Measurements from ENCODE around the gene BUD31. TPM values are rescaled to one million over a fixed set of nuclear protein-coding genes. Genes with fewer than 3 reads are reported as not detected.

Gene BUD31
- total RNA-seq, 1 donor from 2014 or later = 44.4 TPM

DNA sequence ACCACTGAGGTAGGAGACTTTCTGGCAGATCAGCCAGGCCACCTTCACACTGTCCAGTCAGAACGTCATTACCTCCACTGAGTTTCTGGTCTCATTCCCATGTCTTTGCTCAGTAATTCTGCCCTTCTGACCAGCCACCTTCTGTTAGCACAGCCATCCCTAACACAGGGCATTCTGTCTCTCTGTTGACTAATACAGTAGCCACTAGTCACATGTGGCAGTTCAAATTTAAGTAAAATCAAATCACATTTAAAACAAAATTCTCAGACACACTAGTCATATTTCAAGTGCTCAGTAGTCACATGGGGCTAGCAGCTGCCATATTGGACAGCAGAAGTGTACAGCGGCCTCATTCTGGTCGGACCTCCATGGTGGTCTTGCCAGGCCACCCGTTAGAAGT lies 37.3 kb downstream of the BUD31 start:
- H3K36me3 ChIP-seq (ENCODE audit: control insufficient read depth in 3 of 3, insufficient read depth in 3 of 3, low read length in 3 of 3) = peaks cover 48 to 62% (median 52%) of the 10 kb centered on the region in 3 donors
- H3K9ac ChIP-seq (ENCODE audit: low read depth in 1 of 3, low read length in 3 of 3) = no peak overlapping the region
- no peak overlapping the region for H3K27ac ChIP-seq (ENCODE audit: low read depth, low read length)
- no peaks in the 10 kb centered on the region for H3K9me3 ChIP-seq (ENCODE audit: control insufficient read depth in 3 of 3, low read length in 3 of 3)
- peaks cover 7 to 11% (median 9%) of the 10 kb centered on the region in 3 donors for H3K4me1 ChIP-seq (ENCODE audit: control insufficient read depth in 3 of 3, insufficient read depth in 3 of 3, low read length in 3 of 3)
- H3K27me3 ChIP-seq (ENCODE audit: control insufficient read depth in 3 of 3, insufficient read depth in 3 of 3, low read length in 3 of 3) = no peaks in the 10 kb centered on the region
- H3K4me3 ChIP-seq (ENCODE audit: low read length in 3 of 3) = no peak overlapping the region

DNA sequence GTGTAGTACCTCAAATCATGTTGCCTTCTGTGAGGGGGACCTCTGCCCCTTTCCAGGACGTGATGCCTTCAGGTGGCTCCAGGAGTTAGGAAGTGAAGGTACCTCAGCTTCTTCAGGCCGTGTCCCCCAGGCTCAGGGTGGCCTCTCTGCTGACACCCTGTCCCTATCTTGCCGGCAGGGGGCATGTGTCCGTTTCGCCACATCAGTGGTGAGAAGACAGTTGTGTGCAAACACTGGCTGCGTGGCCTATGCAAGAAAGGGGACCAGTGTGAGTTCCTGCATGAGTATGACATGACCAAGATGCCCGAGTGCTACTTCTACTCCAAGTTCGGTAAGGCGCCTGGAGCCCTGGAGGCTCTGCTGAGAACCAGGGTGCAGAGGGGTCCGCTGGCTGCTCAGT lies 39.2 kb downstream of the BUD31 start:
- peaks cover 59 to 73% (median 64%) of the 10 kb centered on the region in 3 donors for H3K36me3 ChIP-seq (ENCODE audit: control insufficient read depth in 3 of 3, insufficient read depth in 3 of 3, low read length in 3 of 3)
- H3K27ac ChIP-seq (ENCODE audit: low read depth, low read length) = no peak overlapping the region
- H3K9me3 ChIP-seq (ENCODE audit: control insufficient read depth in 3 of 3, low read length in 3 of 3) = no peaks in the 10 kb centered on the region
- H3K9ac ChIP-seq (ENCODE audit: low read depth in 1 of 3, low read length in 3 of 3) = no peak overlapping the region
- no peaks in the 10 kb centered on the region for H3K4me1 ChIP-seq (ENCODE audit: control insufficient read depth in 3 of 3, insufficient read depth in 3 of 3, low read length in 3 of 3)
- no peak overlapping the region for H3K4me3 ChIP-seq (ENCODE audit: low read length in 3 of 3)
- H3K27me3 ChIP-seq (ENCODE audit: control insufficient read depth in 3 of 3, insufficient read depth in 3 of 3, low read length in 3 of 3) = no peaks in the 10 kb centered on the region

DNA sequence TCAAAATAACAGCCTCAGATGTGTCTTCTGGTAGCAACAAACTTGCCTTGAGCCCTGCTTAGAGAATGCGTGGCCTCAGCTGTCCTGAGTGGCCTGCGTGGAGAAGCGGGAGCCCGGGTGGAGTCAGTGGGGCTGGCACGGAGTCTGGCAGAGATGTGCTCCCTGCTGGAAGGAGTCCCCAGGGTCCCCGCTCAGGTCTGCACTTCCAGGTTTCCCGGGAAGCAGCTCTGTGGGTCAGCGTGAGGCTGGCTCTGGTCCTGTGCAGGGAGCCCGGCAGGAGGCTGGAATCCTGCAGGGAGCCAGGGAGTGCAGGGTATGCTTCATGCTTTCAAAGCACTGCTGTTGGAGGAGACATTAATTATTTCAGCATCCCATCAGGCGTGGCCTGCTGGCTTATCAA lies 40.1 kb downstream of the BUD31 start:
- Histone ChIP-seq H3K36me3 (ENCODE audit: control insufficient read depth in 3 of 3, insufficient read depth in 3 of 3, low read length in 3 of 3) (peaks cover 67 to 73% (median 71%) of the 10 kb centered on the region in 3 donors), H3K9me3 (ENCODE audit: control insufficient read depth in 3 of 3, low read length in 3 of 3) (no peaks in the 10 kb centered on the region), H3K4me1 (ENCODE audit: control insufficient read depth in 3 of 3, insufficient read depth in 3 of 3, low read length in 3 of 3) (no peaks in the 10 kb centered on the region), H3K27ac (ENCODE audit: low read depth, low read length) (no peak overlapping the region), H3K4me3 (ENCODE audit: low read length in 3 of 3) (no peak overlapping the region), H3K9ac (ENCODE audit: low read depth in 1 of 3, low read length in 3 of 3) (no peak overlapping the region), H3K27me3 (ENCODE audit: control insufficient read depth in 3 of 3, insufficient read depth in 3 of 3, low read length in 3 of 3) (no peaks in the 10 kb centered on the region)

DNA sequence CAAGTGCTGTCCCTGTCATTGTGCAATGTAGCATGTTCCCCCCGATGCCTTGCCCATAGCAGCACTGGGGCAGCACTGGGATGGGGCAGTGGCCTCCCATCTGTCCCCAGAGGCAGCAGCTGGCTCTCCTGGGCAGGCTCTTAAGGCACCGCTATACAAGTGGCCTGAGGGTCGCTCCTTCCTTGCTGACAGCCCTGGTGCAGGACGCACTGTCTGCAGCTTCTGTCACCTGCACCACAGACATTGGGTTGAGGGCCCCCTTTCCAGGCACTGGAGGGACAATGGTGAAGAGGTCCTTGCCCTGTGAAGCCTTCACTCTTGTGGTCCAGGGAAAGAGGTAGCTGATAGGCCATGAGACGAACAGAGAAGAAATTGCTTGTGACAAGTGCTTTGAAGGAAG lies 40.6 kb downstream of the BUD31 start:
- Histone ChIP-seq H3K9me3 (ENCODE audit: control insufficient read depth in 3 of 3, low read length in 3 of 3) (no peaks in the 10 kb centered on the region), H3K36me3 (ENCODE audit: control insufficient read depth in 3 of 3, insufficient read depth in 3 of 3, low read length in 3 of 3) (peaks cover 72 to 75% (median 73%) of the 10 kb centered on the region in 3 donors), H3K9ac (ENCODE audit: low read depth in 1 of 3, low read length in 3 of 3) (no peak overlapping the region)

DNA sequence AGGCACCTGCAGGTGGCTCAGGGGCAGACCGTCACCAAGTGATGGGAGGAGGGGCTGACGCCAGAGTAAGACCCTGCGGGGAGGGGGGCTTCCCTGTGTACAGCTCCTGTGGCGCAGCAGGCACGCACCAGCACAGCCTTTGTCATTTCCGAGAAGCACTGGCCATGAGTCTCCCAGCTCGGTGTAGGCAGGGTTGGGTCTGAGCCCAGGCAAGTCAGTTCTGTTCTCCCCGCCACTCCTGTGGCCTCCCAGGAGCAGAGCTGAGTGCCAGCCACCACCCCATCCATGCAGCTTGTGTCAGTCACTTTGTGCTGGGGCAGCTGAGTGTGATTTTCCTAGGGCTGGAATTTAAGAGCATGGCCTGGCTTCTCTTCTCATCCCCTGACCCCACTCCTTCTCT lies 43.2 kb downstream of the BUD31 start:
- Histone ChIP-seq H3K4me3 (ENCODE audit: low read length in 3 of 3) (no peak overlapping the region), H3K4me1 (ENCODE audit: control insufficient read depth in 3 of 3, insufficient read depth in 3 of 3, low read length in 3 of 3) (no peaks in the 10 kb centered on the region), H3K9ac (ENCODE audit: low read depth in 1 of 3, low read length in 3 of 3) (no peak overlapping the region), H3K9me3 (ENCODE audit: control insufficient read depth in 3 of 3, low read length in 3 of 3) (no peaks in the 10 kb centered on the region), H3K36me3 (ENCODE audit: control insufficient read depth in 3 of 3, insufficient read depth in 3 of 3, low read length in 3 of 3) (peaks cover 73 to 85% (median 82%) of the 10 kb centered on the region in 3 donors), H3K27me3 (ENCODE audit: control insufficient read depth in 3 of 3, insufficient read depth in 3 of 3, low read length in 3 of 3) (no peaks in the 10 kb centered on the region), H3K27ac (ENCODE audit: low read depth, low read length) (no peak overlapping the region)

More for the DNA sequence above, 40.6 kb downstream of the BUD31 start:
- H3K4me1 ChIP-seq (ENCODE audit: control insufficient read depth in 3 of 3, insufficient read depth in 3 of 3, low read length in 3 of 3) = no peaks in the 10 kb centered on the region
- no peak overlapping the region for H3K27ac ChIP-seq (ENCODE audit: low read depth, low read length)
- H3K27me3 ChIP-seq (ENCODE audit: control insufficient read depth in 3 of 3, insufficient read depth in 3 of 3, low read length in 3 of 3) = no peaks in the 10 kb centered on the region
- no peak overlapping the region for H3K4me3 ChIP-seq (ENCODE audit: low read length in 3 of 3)

DNA sequence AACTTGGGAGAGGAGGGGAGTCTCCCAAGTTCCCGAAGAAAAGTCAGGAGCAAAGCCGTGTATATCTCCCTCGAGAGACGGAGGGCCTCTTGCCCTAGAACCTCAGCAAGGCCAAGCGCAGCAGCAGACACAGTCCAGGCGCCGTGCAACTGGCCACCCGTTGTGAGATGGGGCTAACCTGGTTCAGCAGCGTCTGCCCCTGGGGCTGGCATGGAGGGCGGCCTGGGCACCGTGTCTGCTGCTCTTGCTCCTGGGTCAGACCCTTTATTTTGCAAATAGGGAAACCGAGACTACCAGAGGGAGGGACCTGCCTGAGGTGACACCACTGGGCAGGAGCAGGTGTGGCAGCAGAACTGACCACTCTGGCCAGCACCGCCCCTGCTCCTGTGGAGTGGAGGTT lies 43.8 kb downstream of the BUD31 start:
- no peaks in the 10 kb centered on the region for H3K4me1 ChIP-seq (ENCODE audit: control insufficient read depth in 3 of 3, insufficient read depth in 3 of 3, low read length in 3 of 3)

DNA sequence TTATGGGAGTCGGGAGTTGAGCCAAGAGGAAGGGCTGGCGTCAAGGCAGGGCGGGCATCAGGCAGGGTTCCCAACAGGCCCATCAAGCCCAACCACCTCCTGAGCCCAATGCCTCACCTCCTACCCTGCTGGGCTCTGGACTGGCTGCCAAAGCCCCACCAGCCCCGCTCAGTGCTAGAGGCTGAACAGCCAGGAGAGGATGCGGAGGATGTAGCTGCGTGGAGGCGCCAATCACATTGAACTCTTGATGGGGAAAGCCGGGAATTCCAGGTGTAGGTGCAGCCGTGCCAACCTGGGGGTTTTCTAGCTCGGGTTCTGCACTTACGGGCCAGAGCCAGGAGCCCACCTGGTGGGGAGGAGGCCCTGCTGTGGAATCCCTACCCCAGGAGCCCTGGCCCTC lies 44.3 kb downstream of the BUD31 start:
- Histone ChIP-seq H3K27me3 (ENCODE audit: control insufficient read depth in 3 of 3, insufficient read depth in 3 of 3, low read length in 3 of 3) (no peaks in the 10 kb centered on the region), H3K4me3 (ENCODE audit: low read length in 3 of 3) (no peak overlapping the region), H3K9ac (ENCODE audit: low read depth in 1 of 3, low read length in 3 of 3) (no peak overlapping the region), H3K4me1 (ENCODE audit: control insufficient read depth in 3 of 3, insufficient read depth in 3 of 3, low read length in 3 of 3) (no peaks in the 10 kb centered on the region), H3K9me3 (ENCODE audit: control insufficient read depth in 3 of 3, low read length in 3 of 3) (no peaks in the 10 kb centered on the region), H3K36me3 (ENCODE audit: control insufficient read depth in 3 of 3, insufficient read depth in 3 of 3, low read length in 3 of 3) (peaks cover 80 to 91% (median 90%) of the 10 kb centered on the region in 3 donors), H3K27ac (ENCODE audit: low read depth, low read length) (no peak overlapping the region)

More for the DNA sequence above, 43.8 kb downstream of the BUD31 start:
- Histone ChIP-seq H3K9ac (ENCODE audit: low read depth in 1 of 3, low read length in 3 of 3) (no peak overlapping the region), H3K27me3 (ENCODE audit: control insufficient read depth in 3 of 3, insufficient read depth in 3 of 3, low read length in 3 of 3) (no peaks in the 10 kb centered on the region), H3K4me3 (ENCODE audit: low read length in 3 of 3) (no peak overlapping the region), H3K9me3 (ENCODE audit: control insufficient read depth in 3 of 3, low read length in 3 of 3) (no peaks in the 10 kb centered on the region), H3K27ac (ENCODE audit: low read depth, low read length) (no peak overlapping the region), H3K36me3 (ENCODE audit: control insufficient read depth in 3 of 3, insufficient read depth in 3 of 3, low read length in 3 of 3) (peaks cover 79 to 91% (median 88%) of the 10 kb centered on the region in 3 donors)

DNA sequence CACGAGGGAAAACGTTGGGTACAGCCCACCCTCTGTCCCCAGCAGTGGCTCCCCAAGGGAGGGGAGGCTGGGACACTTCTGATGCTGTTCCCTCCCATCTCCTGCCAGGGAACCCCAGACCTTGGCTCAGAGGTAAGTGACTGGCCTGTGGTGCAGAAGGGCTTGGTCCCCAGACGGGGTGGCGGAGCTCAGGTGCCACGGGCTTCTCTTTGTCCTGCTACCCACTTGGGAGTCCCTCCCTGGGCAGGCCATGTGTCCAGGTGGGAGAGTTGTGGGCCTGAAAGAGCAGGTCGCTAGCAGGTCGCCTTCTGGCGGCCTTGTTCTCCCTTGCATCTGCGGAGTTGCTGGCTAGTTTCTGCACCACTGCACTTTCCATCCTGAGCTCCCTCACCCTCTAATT lies 47.1 kb downstream of the BUD31 start:
- H3K4me3 ChIP-seq (ENCODE audit: low read length in 3 of 3) = no peak overlapping the region
- no peak overlapping the region for H3K9ac ChIP-seq (ENCODE audit: low read depth in 1 of 3, low read length in 3 of 3)
- H3K27me3 ChIP-seq (ENCODE audit: control insufficient read depth in 3 of 3, insufficient read depth in 3 of 3, low read length in 3 of 3) = no peaks in the 10 kb centered on the region
- H3K9me3 ChIP-seq (ENCODE audit: control insufficient read depth in 3 of 3, low read length in 3 of 3) = no peaks in the 10 kb centered on the region
- peaks cover 9 to 13% (median 9%) of the 10 kb centered on the region in 3 donors for H3K4me1 ChIP-seq (ENCODE audit: control insufficient read depth in 3 of 3, insufficient read depth in 3 of 3, low read length in 3 of 3)
- H3K27ac ChIP-seq (ENCODE audit: low read depth, low read length) = no peak overlapping the region
- peaks cover 67 to 89% (median 83%) of the 10 kb centered on the region in 3 donors for H3K36me3 ChIP-seq (ENCODE audit: control insufficient read depth in 3 of 3, insufficient read depth in 3 of 3, low read length in 3 of 3)

DNA sequence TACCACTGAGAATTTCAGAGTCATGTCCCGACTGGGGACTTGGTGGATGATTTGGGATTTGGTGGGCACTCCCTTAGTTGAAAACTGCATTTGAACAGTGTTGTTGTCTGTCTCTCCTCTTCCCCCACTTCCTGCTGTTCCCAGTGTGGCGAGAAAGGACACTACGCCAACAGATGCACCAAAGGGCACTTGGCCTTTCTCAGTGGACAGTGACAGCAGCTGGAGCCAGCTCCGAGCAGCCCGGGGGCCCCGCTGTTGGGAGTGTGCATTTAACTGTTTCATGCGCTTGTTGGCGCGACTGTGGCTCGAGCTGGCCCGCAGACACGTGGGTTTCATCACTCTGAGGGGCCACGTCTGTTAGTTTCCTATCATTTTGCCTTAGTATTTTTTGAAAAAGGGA lies 47.5 kb downstream of the BUD31 start:
- no peaks in the 10 kb centered on the region for H3K27me3 ChIP-seq (ENCODE audit: control insufficient read depth in 3 of 3, insufficient read depth in 3 of 3, low read length in 3 of 3)
- peaks cover 10 to 18% (median 11%) of the 10 kb centered on the region in 3 donors for H3K4me1 ChIP-seq (ENCODE audit: control insufficient read depth in 3 of 3, insufficient read depth in 3 of 3, low read length in 3 of 3)
- H3K27ac ChIP-seq (ENCODE audit: low read depth, low read length) = no peak overlapping the region
- H3K9me3 ChIP-seq (ENCODE audit: control insufficient read depth in 3 of 3, low read length in 3 of 3) = no peaks in the 10 kb centered on the region
- H3K4me3 ChIP-seq (ENCODE audit: low read length in 3 of 3) = no peak overlapping the region
- no peak overlapping the region for H3K9ac ChIP-seq (ENCODE audit: low read depth in 1 of 3, low read length in 3 of 3)
- peaks cover 66 to 86% (median 79%) of the 10 kb centered on the region in 3 donors for H3K36me3 ChIP-seq (ENCODE audit: control insufficient read depth in 3 of 3, insufficient read depth in 3 of 3, low read length in 3 of 3)

DNA sequence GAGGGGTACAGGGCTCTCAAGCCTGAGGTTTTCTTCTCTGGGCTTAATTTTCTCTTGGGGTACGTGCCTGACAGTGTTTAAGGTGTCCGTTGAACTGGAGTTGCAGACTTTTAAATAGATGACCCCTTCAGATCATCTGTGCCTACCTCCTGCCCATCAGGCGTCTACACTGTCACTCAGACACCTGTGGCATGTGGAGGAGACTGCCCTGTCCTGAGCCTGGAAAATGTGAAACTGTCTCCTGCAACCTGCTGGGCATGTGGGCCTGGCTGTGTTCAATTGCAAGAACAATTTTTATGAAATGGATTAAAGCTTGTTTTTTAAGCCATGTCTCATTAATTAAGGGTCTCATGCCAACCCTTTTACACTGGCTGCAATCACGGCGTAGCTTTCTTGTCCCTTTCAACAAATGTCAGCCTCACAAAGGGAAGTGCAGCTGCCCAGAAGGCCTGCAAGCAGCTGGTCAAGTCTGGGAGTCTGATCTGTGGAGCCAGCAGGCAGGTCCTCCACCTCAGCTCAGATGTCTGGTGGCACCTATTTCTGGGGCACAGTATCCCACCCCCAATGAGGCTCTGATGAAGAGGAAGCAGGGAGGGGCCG lies 48.4 kb downstream of the BUD31 start:
- Histone ChIP-seq H3K4me1 (ENCODE audit: control insufficient read depth in 3 of 3, insufficient read depth in 3 of 3, low read length in 3 of 3) (peaks cover 10 to 20% (median 11%) of the 10 kb centered on the region in 3 donors), H3K27ac (ENCODE audit: low read depth, low read length) (no peak overlapping the region), H3K36me3 (ENCODE audit: control insufficient read depth in 3 of 3, insufficient read depth in 3 of 3, low read length in 3 of 3) (peaks cover 61 to 81% (median 74%) of the 10 kb centered on the region in 3 donors)

More for the DNA sequence above, 48.4 kb downstream of the BUD31 start:
- no peaks in the 10 kb centered on the region for H3K9me3 ChIP-seq (ENCODE audit: control insufficient read depth in 3 of 3, low read length in 3 of 3)
- no peak overlapping the region for H3K9ac ChIP-seq (ENCODE audit: low read depth in 1 of 3, low read length in 3 of 3)
- H3K27me3 ChIP-seq (ENCODE audit: control insufficient read depth in 3 of 3, insufficient read depth in 3 of 3, low read length in 3 of 3) = no peaks in the 10 kb centered on the region
- H3K4me3 ChIP-seq (ENCODE audit: low read length in 3 of 3) = no peak overlapping the region

Data from skeletal muscle tissue (tissue), 4 donors.